GM13977 (cell line): ENCODE results near the gene TNK2.
"Not testable (repeated sequence)": the region's sequence is repeated elsewhere in the genome, so short reads cannot be mapped to it uniquely, and the experiment has no call there.

Source experiments
- DNase-seq: peaks from one replicate; pipeline ENCODE4 v3.0.0; 2012; ENCODE audit warnings: low spot score
- CTCF ChIP-seq: IDR thresholded peaks from 2 replicates; pipeline ENCODE4 v1.5.1; 2012; ENCODE audit warnings: mild to moderate bottlenecking, control low read depth; ENCODE audit not compliant: insufficient read depth; ENCODE audit errors: extremely low read depth, missing control alignments
- in situ Hi-C: fragments of 300-500 bp; cut with MboI; formaldehyde crosslinking; loops from one replicate; pipeline ENCODE4 v1.12.0; 2022; ENCODE audit warnings: low sequenced_read_pairs, low pct_unique_long_range_greater_than_20kb, mixed read lengths, inconsistent platforms; ENCODE audit not compliant: unreplicated experiment

Gene TNK2

DNA sequence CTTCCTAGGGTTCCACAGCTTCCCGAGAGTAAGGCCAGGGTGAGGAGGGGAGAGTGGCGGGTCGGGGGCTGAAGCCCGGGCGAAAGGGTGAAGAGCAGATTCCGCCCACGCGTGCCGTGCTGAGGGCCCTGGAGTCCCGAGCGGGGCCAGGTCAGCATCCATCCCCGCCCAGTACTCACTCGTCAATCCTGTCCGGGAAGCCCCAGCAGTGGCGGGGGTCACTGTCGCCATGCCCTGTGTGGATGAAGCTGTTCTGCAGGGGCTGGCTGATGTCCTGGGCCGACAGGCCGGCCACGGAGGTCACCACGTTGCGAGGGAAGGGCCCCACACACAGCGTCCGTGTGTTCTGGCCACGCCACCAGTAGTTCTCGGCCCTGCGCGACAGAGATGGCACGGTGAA lies 36.3 kb downstream of the TNK2 start:
- no peak for DNase-seq
- no peak for TF ChIP-seq CTCF
- in situ Hi-C loops: no loop called here

- DNase-seq, in situ Hi-C loops: not testable (repeated sequence)
These were observed 36.7 kb downstream of the TNK2 start for GRCh38 chr3:195871686-195872085.

DNA sequence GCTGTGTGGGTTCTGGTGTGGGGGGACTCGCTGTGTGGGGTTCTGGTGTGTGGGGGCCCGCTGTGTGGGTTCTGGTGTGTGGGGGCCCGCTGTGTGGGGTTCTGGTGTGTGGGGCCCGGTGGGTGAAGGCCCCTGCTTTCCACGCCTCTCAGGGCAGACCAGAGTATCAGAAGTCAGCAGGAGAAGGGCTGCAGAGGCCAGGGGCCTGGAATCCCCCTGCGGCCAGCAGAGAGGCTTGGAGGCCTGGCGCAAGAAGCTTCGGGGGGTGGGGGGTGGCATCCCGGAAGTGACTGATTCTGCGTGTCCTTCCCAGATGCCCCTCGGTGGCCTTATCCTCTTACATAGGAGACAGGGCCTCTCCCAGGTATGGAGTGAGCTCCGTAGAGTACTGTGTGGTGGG lies 37.4 kb downstream of the TNK2 start:
- in situ Hi-C loops: no loop called here
- TF ChIP-seq CTCF: no peak
- no peak for DNase-seq

DNA sequence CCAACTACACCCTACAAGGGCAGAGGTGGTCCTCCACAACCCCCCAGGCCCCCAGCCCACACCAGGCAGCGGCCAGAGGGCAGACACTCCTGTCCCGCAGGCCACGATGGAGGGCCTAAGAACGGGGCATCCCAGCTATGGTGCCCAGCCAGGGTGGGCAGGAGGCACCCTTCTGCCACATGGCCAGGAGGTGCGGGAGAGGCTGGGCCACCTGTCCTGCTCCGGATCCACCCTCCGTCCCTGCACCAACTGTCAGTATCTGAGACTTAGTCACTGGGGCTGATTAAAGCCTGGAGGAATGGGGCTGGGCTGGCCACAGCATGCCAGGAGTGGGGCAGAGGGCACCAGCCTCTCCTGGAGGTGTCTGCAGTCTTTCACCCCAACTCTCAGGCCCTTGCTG lies 37.9 kb downstream of the TNK2 start:
- TF ChIP-seq CTCF: no peak
- DNase-seq: no peak
- in situ Hi-C loops: no loop called here

DNA sequence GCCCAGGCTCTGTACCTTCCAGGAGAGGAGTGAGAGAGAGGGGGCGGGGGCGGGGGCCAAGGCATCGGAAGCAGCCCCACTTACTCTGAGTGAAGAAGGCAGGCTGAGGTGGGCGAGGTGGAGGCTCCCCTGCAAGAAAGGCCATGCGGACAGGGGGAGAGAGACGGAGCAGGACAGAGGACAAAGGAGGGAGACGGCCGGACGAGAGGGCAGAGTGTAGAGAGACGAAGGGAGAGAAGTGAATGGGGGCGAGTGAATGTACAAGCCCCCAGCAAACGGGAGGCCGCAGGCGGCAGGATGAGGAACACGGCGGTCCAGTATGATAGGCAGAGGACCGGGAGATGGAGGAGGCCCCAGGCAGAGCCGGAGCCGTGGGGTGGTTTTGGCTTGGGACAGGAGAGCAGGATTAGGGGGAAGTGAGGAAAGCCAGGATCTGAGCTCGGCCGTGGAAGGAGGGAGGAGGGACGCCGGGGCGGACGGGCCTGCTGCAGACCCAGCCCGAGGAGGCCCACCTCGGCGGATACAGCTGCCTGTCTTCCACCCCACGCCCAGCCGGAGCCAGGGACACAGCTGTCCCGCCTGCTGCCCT lies 38.8 kb downstream of the TNK2 start:
- DNase-seq: no peak
- in situ Hi-C loops: no loop called here
- TF ChIP-seq CTCF: no peak

DNA sequence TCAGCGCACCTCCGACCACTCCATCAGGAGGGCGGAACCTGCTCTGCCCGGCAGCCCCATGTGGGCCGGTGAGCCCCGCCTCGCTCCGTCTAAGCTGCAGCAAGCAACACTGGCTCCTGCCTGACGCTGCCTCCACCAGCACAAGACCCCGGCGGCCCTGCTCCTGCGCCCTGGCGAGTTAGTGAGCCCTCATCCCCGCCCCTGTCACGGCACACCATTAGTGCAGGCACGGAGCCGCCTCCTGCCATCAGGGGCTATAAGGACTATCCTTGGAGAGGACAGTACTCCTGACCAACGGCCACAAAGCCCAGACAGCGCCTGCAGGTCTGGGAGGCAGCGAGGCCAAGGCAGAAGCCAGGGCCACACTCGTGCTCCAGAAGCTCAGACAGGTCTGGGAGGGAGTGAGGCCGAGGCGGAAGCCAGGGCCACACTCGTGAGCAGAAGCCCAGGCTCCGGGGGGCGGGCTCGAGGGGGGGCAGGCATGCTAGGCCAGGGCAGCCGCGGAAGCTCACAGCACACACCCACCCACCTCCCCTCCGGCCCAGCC lies 39.4 kb downstream of the TNK2 start:
- in situ Hi-C loops: no loop called here
- TF ChIP-seq CTCF: no peak
- DNase-seq: no peak

DNA sequence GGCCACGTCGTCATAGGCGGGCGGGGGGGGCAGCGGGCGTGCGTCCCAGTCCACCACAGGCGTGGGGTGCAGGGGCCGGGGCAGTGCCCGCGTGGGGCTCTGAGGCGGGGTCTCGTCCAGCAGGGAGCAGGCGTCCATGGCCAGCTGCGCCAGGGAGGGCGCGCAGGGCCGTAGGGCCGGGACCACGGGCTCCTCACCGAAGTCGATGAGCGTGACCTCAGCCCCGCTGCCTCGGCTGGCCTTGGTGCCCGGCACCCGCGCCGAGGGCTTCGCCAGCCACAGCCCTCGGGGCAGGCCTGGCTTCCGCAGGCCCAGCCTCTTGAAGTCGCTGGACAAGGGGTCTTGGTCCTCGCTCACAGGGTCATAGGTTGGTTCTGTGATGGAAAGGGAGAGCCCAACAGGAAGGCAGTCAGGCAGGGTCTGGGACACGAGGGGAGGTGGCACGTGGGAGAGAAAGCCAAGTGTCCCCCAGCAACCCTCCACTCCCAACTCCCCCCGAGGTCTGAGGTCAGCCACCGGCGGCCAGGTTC lies 40.0 kb downstream of the TNK2 start:
- in situ Hi-C loops: no loop called here
- no peak for TF ChIP-seq CTCF
- no peak for DNase-seq
